Heart left ventricle (tissue), 16 donors: ENCODE data around the gene ASIC2. TPM values are rescaled to one million over a fixed set of nuclear protein-coding genes. Genes with fewer than 3 reads are reported as not detected.

ENCODE experiments used
- ATAC-seq, 4 donors: fragments of 200-7000 bp; cut with Tn5 transposase; one replicate each; pipeline ENCODE4 v1.9.1; 2020 to 2022; ENCODE audit warnings: moderate library complexity in 4 of 4, mild to moderate bottlenecking in 3 of 4, moderate number of reproducible peaks in 1 of 4
- DNase-seq, 5 donors: peaks; one replicate each; pipeline ENCODE4 v3.0.0-alpha.2; 2020
- H3K27ac ChIP-seq, 12 donors: fragments of 200-600 bp; sonication (generic) in 4 of 12; one replicate each; pipeline versions ENCODE4 v1.5.0 to v1.8.0; 2016 to 2022; ENCODE audit warnings: mild to moderate bottlenecking in 2 of 12
- H3K27me3 ChIP-seq, 9 donors: fragments of 200-600 bp; sonication (generic) in 2 of 9; one replicate each; pipeline versions ENCODE4 v1.5.1 to v1.8.0; 2016 to 2022; ENCODE audit warnings: mild to moderate bottlenecking in 3 of 9
- H3K36me3 ChIP-seq, 9 donors: fragments of 200-600 bp; sonication (generic) in 2 of 9; one replicate each; pipeline versions ENCODE4 v1.5.0 to v1.8.0; 2018 to 2022; ENCODE audit warnings: mild to moderate bottlenecking in 2 of 9
- H3K4me1 ChIP-seq, 12 donors: fragments of 200-600 bp; sonication (generic) in 4 of 12; one replicate each; pipeline versions ENCODE4 v1.5.0 to v1.8.0; 2016 to 2022; ENCODE audit warnings: mild to moderate bottlenecking in 3 of 12
- H3K4me3 ChIP-seq, 12 donors: fragments of 200-600 bp; sonication (generic) in 4 of 12; one replicate each; pipeline versions ENCODE4 v1.5.0 to v1.8.0; 2017 to 2022; ENCODE audit warnings: mild to moderate bottlenecking in 9 of 12, moderate library complexity in 4 of 12
- H3K9me3 ChIP-seq, 12 donors: fragments of 200-600 bp; sonication (generic) in 4 of 12; one replicate each; pipeline versions ENCODE4 v1.5.0 to v1.8.0; 2016 to 2022; ENCODE audit warnings: mild to moderate bottlenecking in 1 of 12
- POLR2A ChIP-seq, 2 donors: fragments of 450-650 bp; IDR thresholded peaks; one replicate each; pipeline ENCODE4 v1.6.1; 2017; ENCODE audit warnings: antibody characterized with exemption in 2 of 2, mild to moderate bottlenecking in 2 of 2, moderate library complexity in 2 of 2
- WGBS, 4 donors: extraction: QIAGEN DNeasy Blood & Tissue Kit in 2 of 4; methylation state at CpG; one replicate each; pipeline versions ENCODE4 v1.1.5 to v1.1.7; 2013 to 2018; 5-methylcytosine and 5-hydroxymethylcytosine counted together
- intact Hi-C, 10 donors: fragments of 100-400 bp; cut with DNase I; formaldehyde crosslinking; loops; one replicate each; pipeline versions ENCODE4 v1.11.1 to v1.14.2; 2022
- polyA plus RNA-seq, 2 donors: library from polyadenylated mRNA; stranded (reverse); fragments of 200-250 nt; gene quantifications; one replicate each; pipeline ENCODE4 v1.2.3, GENCODE V29; 2013
- total RNA-seq, 9 donors: library from RNA; depleted of rRNA in 2 of 9; stranded (reverse); fragments of >200 nt in 2 of 9; fragmentation: NEBNext Ultra II Directional in 3 of 9; extraction: Animal tissue kit (Norgen Biotek cat#: 25700) in 3 of 9; gene quantifications; one replicate each; pipeline versions ENCODE4 v1.1.0 to v1.2.4, GENCODE V29; 2016 to 2023
- TF ChIP-seq, protein P1 (sequence below), 12 donors: fragments of 200-600 bp; sonication (generic) in 4 of 12; IDR thresholded peaks; one replicate each; pipeline versions ENCODE4 v1.5.0 to v1.8.0; 2018 to 2022; ENCODE audit warnings: antibody characterized with exemption in 12 of 12, mild to moderate bottlenecking in 5 of 12
- donor health status: ischemic (EF 13 %, LVEDD 7.1; RV severe dilation, severe dysfunction).
- donor health status: healthy with polysubstance abuse.
- donor health status: DM: no; HTN: yes; CAD: no.
- donor health status: DM: no; HTN: no; CAD: no.
- donor health status: ischemic (EF 25% LVEDD 6.9; RV normal size, moderate dysfunction).
- donor health status: ischemic (EF 25% LVEDD 5.7; RV mildly dilated, moderate dysfunction).
- donor health status: healthy.
- donor health status: DM: yes; HTN: yes; CAD: no.
- donor health status: ischemic (EF 35%, LVEDD 5.7; RV mildly dilated, moderate dysfunction).
- donor health status: nonischemic (EF 11% LVEDD 7.7; RV severe dilation, severe dysfunction).
- donor health status: DM: yes; HTN: yes; CAD: no.
- donor health status: PGD.
- donor health status: ischemic (EF 29% LVEDD 5.4; RV normal size, mild dysfunction).
- donor health status: nonischemic (EF 23%, LVEDD 6.1; RV moderate dilation, normal function).

ASIC2 gene
- total and polyA plus RNA-seq, 11 donors = 1.1 TPM; not detected in 10

DNA sequence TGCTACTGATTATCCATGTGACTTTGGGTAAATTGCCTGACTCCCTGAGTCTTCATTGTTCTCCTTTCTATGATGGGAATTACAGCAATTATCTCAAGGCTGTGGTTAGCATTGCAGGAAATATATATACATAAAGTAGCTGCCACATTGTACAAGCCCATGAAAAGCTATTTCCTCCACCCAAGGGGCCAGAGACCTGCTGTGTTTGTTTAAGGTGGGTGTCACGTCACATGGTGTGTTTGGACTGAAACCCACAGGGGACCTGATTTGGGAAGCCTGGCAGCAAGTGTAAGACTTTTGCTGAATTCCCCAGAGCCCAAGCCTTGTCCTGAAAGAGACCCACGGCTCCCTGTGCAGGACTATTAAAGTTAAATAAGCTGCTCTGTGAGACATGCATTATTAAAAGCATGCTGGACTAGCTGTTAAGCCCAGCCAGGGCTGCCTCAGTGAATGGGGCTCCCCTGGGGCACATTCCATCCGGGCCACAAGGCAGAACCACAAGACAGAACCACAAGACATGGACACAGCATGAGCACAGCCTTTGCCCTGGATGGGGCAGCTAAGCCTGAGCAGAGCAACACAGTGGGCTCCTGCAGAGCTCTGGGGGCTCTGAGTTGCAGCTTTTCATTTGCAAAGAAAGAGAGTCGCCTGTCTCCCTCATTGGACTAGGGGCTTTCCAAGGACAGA, 152.5 kb downstream of the ASIC2 start:
- Histone ChIP-seq H3K4me3 (no peak overlapping the region), H3K4me1 (no peaks in the 10 kb centered on the region), H3K9me3 (no peaks in the 10 kb centered on the region), H3K27ac (no peak overlapping the region), H3K36me3 (no peaks in the 10 kb centered on the region), H3K27me3 (peaks cover 0 to 11% (median 0%) of the 10 kb centered on the region in 9 donors)
- no peak for TF ChIP-seq POLR2A (IDR thresholded peaks at IDR 0.05)
- TF ChIP-seq, protein P1, sequence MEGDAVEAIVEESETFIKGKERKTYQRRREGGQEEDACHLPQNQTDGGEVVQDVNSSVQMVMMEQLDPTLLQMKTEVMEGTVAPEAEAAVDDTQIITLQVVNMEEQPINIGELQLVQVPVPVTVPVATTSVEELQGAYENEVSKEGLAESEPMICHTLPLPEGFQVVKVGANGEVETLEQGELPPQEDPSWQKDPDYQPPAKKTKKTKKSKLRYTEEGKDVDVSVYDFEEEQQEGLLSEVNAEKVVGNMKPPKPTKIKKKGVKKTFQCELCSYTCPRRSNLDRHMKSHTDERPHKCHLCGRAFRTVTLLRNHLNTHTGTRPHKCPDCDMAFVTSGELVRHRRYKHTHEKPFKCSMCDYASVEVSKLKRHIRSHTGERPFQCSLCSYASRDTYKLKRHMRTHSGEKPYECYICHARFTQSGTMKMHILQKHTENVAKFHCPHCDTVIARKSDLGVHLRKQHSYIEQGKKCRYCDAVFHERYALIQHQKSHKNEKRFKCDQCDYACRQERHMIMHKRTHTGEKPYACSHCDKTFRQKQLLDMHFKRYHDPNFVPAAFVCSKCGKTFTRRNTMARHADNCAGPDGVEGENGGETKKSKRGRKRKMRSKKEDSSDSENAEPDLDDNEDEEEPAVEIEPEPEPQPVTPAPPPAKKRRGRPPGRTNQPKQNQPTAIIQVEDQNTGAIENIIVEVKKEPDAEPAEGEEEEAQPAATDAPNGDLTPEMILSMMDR (IDR thresholded peaks at IDR 0.05) = no peak
- WGBS, 4 donors = 14 to 38% (median 27%) methylated on average over 4 of the region's 4 CpGs
- ATAC-seq = no peak
- intact Hi-C loops = no loop called here
- no peak for DNase-seq

DNA sequence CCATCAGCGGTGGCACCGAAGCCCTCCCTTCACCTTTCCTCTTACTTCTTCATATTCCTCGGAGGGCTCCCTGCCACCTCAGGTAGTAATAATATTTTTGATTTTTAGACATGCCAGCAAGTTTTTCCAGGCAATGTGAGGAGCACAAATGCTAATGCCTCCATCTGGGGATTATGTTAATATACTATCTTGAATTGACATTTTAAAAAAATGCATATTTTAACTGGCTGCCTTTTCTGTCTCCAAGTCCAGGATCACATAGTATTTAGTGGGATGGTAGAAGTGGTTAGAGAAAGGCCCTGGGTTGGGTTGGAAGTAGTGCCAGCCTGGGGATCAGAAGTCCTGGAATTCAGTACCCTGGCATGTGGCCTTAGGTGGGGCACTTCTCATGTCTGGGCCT, 154.5 kb downstream of the ASIC2 start:
- 52 to 75% (median 59%) methylated on average over 3 of the region's 3 CpGs for WGBS, 4 donors
- no peaks in the 10 kb centered on the region for H3K4me1 ChIP-seq
- TF ChIP-seq, protein P1 (IDR thresholded peaks at IDR 0.05) = no peak
- no peak for TF ChIP-seq POLR2A (IDR thresholded peaks at IDR 0.05)
- intact Hi-C loops = no loop called here
- H3K27me3 ChIP-seq = peaks cover 0 to 10% (median 0%) of the 10 kb centered on the region in 9 donors
- ATAC-seq = no peak
- H3K27ac ChIP-seq = no peak overlapping the region
- no peak for DNase-seq
- H3K9me3 ChIP-seq = no peaks in the 10 kb centered on the region
- no peak overlapping the region for H3K4me3 ChIP-seq
- H3K36me3 ChIP-seq = no peaks in the 10 kb centered on the region

- Histone ChIP-seq H3K27ac (no peak overlapping the region), H3K27me3 (peaks cover 0 to 16% (median 0%) of the 10 kb centered on the region in 9 donors), H3K9me3 (no peaks in the 10 kb centered on the region), H3K4me1 (no peaks in the 10 kb centered on the region), H3K4me3 (no peak overlapping the region), H3K36me3 (no peaks in the 10 kb centered on the region)
- TF ChIP-seq POLR2A (IDR thresholded peaks at IDR 0.05) = no peak
- TF ChIP-seq, protein P1 (IDR thresholded peaks at IDR 0.05) = no peak
- ATAC-seq (no peak), DNase-seq (no peak)
- intact Hi-C loops = no loop called here
Observed at GRCh38 chr17:33137426-33137825, 155.7 kb downstream of the ASIC2 start.

GRCh38 chr17:33135691-33136090, 157.4 kb downstream of the ASIC2 start:
- Histone ChIP-seq H3K36me3 (no peaks in the 10 kb centered on the region), H3K27me3 (peaks cover 0 to 28% (median 5%) of the 10 kb centered on the region in 9 donors), H3K27ac (no peak overlapping the region), H3K9me3 (no peaks in the 10 kb centered on the region), H3K4me3 (no peak overlapping the region), H3K4me1 (no peaks in the 10 kb centered on the region)
- intact Hi-C loops = no loop called here
- 65 to 72% (median 68%) methylated on average over 4 of the region's 4 CpGs for WGBS, 4 donors
- DNase-seq (no peak), ATAC-seq (no peak)
- TF ChIP-seq, protein P1 (IDR thresholded peaks at IDR 0.05) = no peak
- TF ChIP-seq POLR2A (IDR thresholded peaks at IDR 0.05) = no peak
